GM19468 (cell line): ENCODE measurements around the gene ARF4.
"Not testable (repeated sequence)": the region's sequence is repeated elsewhere in the genome, so short reads cannot be mapped to it uniquely, and the experiment has no call there.

Experiments used
- ATAC-seq: cut with Tn5 transposase; IDR thresholded peaks from one replicate; pipeline ENCODE4 v1.9.1; 2021; ENCODE audit warnings: mild to moderate bottlenecking, moderate library complexity, moderate number of reproducible peaks; ENCODE audit not compliant: unreplicated experiment; ENCODE audit errors: extremely low read depth

The ARF4 gene

GRCh38 chr3:57597127-57597923, at the start of gene ARF4:
TSS of gene ARF4 (minus strand) at chr3:57597344. CDS start at chr3:57597140, 204 bp downstream.
- ATAC-seq: peak; percentile 95

- no peak for ATAC-seq
Observed at GRCh38 chr3:57646723-57647122, 49.6 kb upstream of the ARF4 start.

DNA sequence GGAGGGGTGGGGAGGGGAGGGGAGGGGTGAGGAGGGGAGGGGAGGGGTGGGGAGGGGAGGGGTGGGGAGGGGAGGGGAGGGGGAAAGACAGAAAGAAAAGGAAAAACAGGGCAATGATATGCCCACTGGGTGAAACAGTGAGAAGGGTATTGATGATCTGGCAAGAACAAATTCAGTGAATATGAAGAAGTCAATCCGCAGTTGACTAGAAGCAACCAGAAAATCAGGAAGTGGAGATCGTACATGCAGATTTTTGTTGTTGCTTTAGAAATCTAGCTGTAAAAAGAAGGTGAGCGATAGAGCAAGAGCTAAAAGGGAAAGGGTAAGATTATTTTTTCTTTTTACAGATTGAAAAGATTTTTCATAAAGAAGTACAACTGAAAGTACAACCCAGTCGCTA, 47.6 kb upstream of the ARF4 start:
- no peak for ATAC-seq

DNA sequence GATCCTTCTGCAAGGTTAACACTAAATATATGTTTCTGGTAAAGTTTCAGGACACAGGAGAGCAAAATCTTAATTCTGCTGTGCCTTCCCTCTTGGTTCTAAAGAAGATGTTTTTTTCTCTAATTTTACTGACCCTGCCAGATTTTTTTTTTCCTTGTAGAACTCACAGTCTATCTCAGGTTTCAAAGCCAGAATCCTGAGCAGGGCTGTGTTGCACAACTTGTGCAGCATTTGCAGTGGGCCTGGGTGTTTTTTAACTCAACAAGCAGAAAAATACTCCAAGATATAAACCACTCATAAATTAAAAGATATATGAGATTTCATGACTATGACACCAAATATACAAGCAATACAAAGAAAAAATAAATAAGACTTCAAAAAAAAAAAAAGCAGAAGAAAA, 40.2 kb upstream of the ARF4 start:
- no peak for ATAC-seq

GRCh38 chr3:57634259-57634658, 37.1 kb upstream of the ARF4 start:
- ATAC-seq: not testable (repeated sequence)

DNA sequence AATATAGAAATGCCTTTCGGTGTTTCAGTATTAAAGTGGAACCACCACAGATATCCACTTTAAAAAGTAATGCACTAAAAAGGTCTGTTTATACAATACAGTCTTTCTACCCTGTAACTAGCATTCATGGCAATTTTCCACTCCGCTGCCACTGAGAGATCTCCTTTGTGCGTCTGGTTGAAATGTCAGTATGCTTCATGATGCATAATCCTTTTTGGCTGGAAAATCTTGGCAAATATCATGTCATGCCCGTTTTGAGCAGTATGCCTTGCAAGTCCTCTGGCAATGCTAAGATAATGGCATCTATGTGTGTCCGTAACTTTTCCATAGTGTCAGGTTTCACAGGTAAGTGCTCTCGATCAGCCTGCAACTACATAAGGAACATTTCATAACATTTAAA, 30.8 kb upstream of the ARF4 start:
- no peak for ATAC-seq

DNA sequence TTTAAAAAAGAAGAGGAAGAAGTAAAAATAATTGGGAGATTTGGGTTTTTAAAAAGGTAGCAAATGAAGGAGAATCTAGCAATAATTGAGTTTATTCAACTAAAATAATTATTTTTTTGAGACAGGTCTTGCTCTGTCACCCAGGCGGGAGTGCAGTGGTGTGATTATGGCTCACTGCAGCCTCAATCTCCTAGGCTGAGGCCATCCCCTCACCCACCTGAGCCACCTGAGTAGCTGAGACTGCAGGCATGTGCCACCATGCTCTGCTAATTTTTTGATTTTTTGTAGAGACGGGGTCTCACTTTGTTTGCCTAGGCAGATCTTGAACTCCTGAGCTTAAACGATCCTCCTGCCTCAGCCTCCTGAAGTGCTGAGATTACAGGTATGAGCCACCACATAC, 27.7 kb upstream of the ARF4 start:
- ATAC-seq: no peak

GRCh38 chr3:57622362-57622761, 25.2 kb upstream of the ARF4 start:
- no peak for ATAC-seq

GRCh38 chr3:57617739-57618138, 20.6 kb upstream of the ARF4 start:
- ATAC-seq: no peak

GRCh38 chr3:57616233-57616632, 19.1 kb upstream of the ARF4 start:
- no peak for ATAC-seq

DNA sequence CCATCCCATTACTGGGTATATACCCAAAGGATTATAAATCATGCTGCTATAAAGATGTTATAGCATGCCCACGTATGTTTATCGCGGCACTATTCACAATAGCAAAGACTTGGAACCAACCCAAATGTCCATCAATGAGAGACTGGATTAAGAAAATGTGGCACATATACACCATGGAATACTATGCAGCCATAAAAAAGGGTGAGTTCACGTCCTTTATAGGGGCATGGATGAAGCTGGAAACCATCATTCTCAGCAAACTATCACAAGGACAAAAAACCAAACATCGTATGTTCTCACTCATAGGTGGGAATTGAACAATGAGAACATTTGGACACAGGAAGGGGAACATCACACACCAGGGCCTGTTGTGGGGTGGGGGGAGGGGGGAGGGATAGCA, 14.7 kb upstream of the ARF4 start:
- not testable (repeated sequence) for ATAC-seq

GRCh38 chr3:57605683-57606082, 8.5 kb upstream of the ARF4 start:
- no peak for ATAC-seq

GRCh38 chr3:57604971-57605370, 7.8 kb upstream of the ARF4 start:
- no peak for ATAC-seq

DNA sequence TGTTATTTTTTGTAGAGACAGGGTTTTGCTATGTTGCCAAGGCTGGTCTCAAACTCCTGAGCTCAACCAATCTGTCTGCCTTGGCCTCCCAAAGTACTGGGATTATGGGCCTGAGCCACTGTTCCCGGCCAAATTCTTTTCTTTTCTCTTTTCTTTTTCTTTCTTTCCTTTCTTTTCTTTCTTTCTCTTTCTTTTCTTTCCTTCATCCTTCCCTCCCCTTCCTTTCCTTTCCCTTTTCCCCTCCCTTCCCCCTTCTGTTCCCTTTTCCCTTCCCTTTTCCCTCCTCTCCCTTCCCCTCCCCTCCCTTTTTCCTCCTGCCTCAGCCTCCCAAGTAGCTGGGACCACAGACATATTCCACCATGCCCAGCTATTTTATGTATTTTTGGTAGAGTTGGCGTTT, 3.1 kb upstream of the ARF4 start:
- no peak for ATAC-seq

DNA sequence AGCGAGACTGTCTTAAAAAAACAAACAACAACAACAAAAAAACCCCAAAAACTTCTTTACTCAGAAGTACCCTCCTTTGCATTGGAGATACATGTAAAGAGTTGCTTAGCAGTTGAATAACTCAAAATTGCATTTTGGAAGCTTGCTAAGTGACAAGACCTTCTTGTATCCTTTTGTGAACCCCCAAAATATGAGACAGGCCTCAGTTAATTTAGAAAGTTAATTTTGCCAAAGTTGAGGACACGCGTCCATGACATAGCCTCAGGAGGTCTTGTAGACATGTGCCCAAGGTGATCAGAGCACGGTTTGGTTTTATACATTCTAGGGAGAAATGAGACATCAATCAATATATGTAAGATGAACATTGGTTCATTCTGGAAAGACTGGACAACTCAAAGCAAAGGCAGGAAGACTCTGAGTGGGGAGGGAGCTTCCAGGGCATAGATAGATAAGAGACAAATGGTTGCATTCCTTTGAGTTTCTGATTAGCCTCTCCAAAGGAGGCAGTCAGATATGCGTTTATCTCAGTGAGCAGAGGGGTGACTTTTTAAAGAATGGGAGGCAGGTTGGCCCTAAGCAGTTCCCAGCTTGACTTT, 1.7 kb upstream of the ARF4 start:
- ATAC-seq: no peak

DNA sequence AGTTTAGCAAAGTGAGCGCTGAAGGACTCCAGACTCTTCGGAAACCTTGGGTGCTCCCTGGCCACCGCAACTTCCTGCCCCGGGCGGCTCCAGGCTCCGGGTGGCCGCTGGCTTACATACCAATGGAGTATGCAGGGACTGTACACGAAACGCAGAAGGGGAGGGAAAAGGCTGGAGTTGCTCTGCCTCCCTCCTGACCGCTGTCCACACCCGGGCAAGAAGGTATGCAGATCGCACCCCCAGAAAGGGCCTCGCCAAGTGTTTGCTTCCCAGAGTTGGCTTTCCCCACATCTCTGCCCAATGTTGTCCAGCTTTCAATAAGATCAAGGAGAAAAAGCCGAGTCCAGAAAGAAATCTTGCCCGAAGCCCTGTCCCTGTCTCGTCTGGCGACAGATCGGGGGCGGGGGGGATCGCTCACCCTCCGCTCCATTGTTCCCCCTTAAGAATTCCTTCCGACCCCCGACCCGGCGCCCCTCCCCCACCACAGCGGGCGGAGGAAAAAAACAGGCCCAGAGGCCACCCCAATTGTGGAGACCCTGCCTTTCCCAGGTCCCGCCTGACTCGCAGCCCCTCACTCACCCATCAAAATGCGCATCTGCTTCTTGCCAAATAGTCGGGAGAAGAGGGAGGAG, 533 bp downstream of the ARF4 start:
- ATAC-seq: no peak

- ATAC-seq: no peak
Observed at GRCh38 chr3:57594576-57594975, 2.6 kb downstream of the ARF4 start.

DNA sequence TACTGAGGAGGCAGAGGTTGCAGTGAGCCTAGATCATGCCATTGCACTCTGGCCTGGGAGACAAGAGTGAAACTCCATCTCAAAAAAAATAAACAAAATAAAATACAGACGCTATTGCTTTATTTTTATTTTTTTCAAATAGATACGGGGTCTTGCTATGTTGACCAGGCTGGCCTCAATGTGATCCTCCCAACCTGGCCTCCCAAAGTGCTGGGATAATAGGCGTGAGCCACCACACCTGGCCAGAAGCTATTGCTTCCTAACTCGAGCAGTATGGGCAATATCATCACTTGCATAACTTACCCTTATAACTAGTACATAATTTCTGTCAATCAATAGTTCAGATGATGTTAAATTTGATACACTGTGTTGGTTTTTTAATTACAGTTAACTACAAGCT, 3.0 kb downstream of the ARF4 start:
- no peak for ATAC-seq

- no peak for ATAC-seq
Observed at GRCh38 chr3:57592306-57592705, 4.8 kb downstream of the ARF4 start.

- ATAC-seq: no peak
Observed at GRCh38 chr3:57587905-57588304, 9.2 kb downstream of the ARF4 start.

GRCh38 chr3:57586778-57587177, 10.4 kb downstream of the ARF4 start:
- ATAC-seq: no peak
